Right atrium auricular region (tissue), 2 donors: ENCODE data around the gene SPINK8. TPM values are rescaled to one million over a fixed set of nuclear protein-coding genes. Genes with fewer than 3 reads are reported as not detected.

Source experiments
- DNase-seq: peaks from one replicate; pipeline ENCODE4 v3.0.0-alpha.2; 2019; ENCODE audit warnings: low spot score
- H3K27ac ChIP-seq, 2 donors: fragments of 200-600 bp; sonication (generic); 1 replicate in 1 of 2; 2 replicates in 1 of 2; pipeline ENCODE4 v1.5.1; 2016 to 2019
- H3K27me3 ChIP-seq, 2 donors: fragments of 200-600 bp; sonication (generic); one replicate each; pipeline versions ENCODE4 v1.5.1 to v1.6.0; 2017 to 2019
- H3K36me3 ChIP-seq: fragments of 200-600 bp; sonication (generic); one replicate; pipeline ENCODE4 v1.5.1; 2016
- H3K4me1 ChIP-seq, 2 donors: fragments of 200-600 bp; sonication (generic); one replicate each; pipeline versions ENCODE4 v1.5.1 to v1.6.0; 2017 to 2019
- H3K4me3 ChIP-seq, 2 donors: fragments of 200-600 bp; sonication (generic); 1 replicate in 1 of 2; 2 replicates in 1 of 2; pipeline ENCODE4 v1.5.1; 2017 to 2019; ENCODE audit warnings: mild to moderate bottlenecking in 1 of 2, moderate library complexity in 1 of 2
- H3K9me3 ChIP-seq, 2 donors: fragments of 200-600 bp; sonication (generic); one replicate each; pipeline ENCODE4 v1.5.1; 2019
- CTCF ChIP-seq, 2 donors: fragments of 200-600 bp; sonication (generic); IDR thresholded peaks; one replicate each; pipeline ENCODE4 v1.5.1; 2019; ENCODE audit warnings: antibody characterized with exemption in 2 of 2
- total RNA-seq, 2 donors: library from RNA; depleted of rRNA; stranded (reverse); fragments of >200 nt; gene quantifications; one replicate each; pipeline ENCODE4 v1.1.0, GENCODE V29; 2016

Gene SPINK8
- total RNA-seq, 2 donors from 2014 or later = not detected

- no peak for TF ChIP-seq CTCF (IDR thresholded peaks at IDR 0.05)
- H3K9me3 ChIP-seq = no peaks in the 10 kb centered on the region
- H3K36me3 ChIP-seq = peaks cover 20% of the 10 kb centered on the region
- H3K27me3 ChIP-seq = no peaks in the 10 kb centered on the region
- no peak overlapping the region for H3K4me3 ChIP-seq
- H3K4me1 ChIP-seq = no peaks in the 10 kb centered on the region
- no peak for DNase-seq
- H3K27ac ChIP-seq = no peak overlapping the region
Measured at GRCh38 chr3:48289659-48290058, 43.8 kb downstream of the SPINK8 start.

- Histone ChIP-seq H3K4me1 (no peaks in the 10 kb centered on the region), H3K27me3 (no peaks in the 10 kb centered on the region), H3K27ac (no peak overlapping the region), H3K4me3 (no peak overlapping the region), H3K36me3 (no peaks in the 10 kb centered on the region), H3K9me3 (no peaks in the 10 kb centered on the region)
- DNase-seq = no peak
- TF ChIP-seq CTCF (IDR thresholded peaks at IDR 0.05) = no peak
Measured at GRCh38 chr3:48287034-48287433, 46.4 kb downstream of the SPINK8 start.

GRCh38 chr3:48286308-48286707, 47.2 kb downstream of the SPINK8 start:
- Histone ChIP-seq H3K4me3 (no peak overlapping the region), H3K4me1 (no peaks in the 10 kb centered on the region), H3K27ac (no peak overlapping the region), H3K27me3 (no peaks in the 10 kb centered on the region), H3K36me3 (no peaks in the 10 kb centered on the region), H3K9me3 (no peaks in the 10 kb centered on the region)
- no peak for TF ChIP-seq CTCF (IDR thresholded peaks at IDR 0.05)
- no peak for DNase-seq

GRCh38 chr3:48285675-48286074, 47.8 kb downstream of the SPINK8 start:
- H3K27me3 ChIP-seq = no peaks in the 10 kb centered on the region
- H3K4me3 ChIP-seq = no peak overlapping the region
- H3K4me1 ChIP-seq = no peaks in the 10 kb centered on the region
- DNase-seq = no peak
- no peaks in the 10 kb centered on the region for H3K36me3 ChIP-seq
- no peak overlapping the region for H3K27ac ChIP-seq
- no peak for TF ChIP-seq CTCF (IDR thresholded peaks at IDR 0.05)
- H3K9me3 ChIP-seq = no peaks in the 10 kb centered on the region

- DNase-seq = no peak
- Histone ChIP-seq H3K36me3 (no peaks in the 10 kb centered on the region), H3K27me3 (no peaks in the 10 kb centered on the region), H3K4me3 (no peak overlapping the region), H3K27ac (no peak overlapping the region), H3K4me1 (no peaks in the 10 kb centered on the region), H3K9me3 (no peaks in the 10 kb centered on the region)
- TF ChIP-seq CTCF (IDR thresholded peaks at IDR 0.05) = no peak
Measured at GRCh38 chr3:48285132-48285531, 48.3 kb downstream of the SPINK8 start.

GRCh38 chr3:48280881-48281280, 52.6 kb downstream of the SPINK8 start:
- Histone ChIP-seq H3K4me3 (no peak overlapping the region), H3K27me3 (no peaks in the 10 kb centered on the region), H3K9me3 (no peaks in the 10 kb centered on the region), H3K4me1 (no peaks in the 10 kb centered on the region), H3K36me3 (no peaks in the 10 kb centered on the region), H3K27ac (no peak overlapping the region)
- TF ChIP-seq CTCF (IDR thresholded peaks at IDR 0.05) = no peak
- no peak for DNase-seq
